Measurements from ENCODE around the gene PCDHA7.
"Not testable (repeated sequence)": the region's sequence is repeated elsewhere in the genome, so short reads cannot be mapped to it uniquely, and the experiment has no call there.

Gene PCDHA7, protein sequence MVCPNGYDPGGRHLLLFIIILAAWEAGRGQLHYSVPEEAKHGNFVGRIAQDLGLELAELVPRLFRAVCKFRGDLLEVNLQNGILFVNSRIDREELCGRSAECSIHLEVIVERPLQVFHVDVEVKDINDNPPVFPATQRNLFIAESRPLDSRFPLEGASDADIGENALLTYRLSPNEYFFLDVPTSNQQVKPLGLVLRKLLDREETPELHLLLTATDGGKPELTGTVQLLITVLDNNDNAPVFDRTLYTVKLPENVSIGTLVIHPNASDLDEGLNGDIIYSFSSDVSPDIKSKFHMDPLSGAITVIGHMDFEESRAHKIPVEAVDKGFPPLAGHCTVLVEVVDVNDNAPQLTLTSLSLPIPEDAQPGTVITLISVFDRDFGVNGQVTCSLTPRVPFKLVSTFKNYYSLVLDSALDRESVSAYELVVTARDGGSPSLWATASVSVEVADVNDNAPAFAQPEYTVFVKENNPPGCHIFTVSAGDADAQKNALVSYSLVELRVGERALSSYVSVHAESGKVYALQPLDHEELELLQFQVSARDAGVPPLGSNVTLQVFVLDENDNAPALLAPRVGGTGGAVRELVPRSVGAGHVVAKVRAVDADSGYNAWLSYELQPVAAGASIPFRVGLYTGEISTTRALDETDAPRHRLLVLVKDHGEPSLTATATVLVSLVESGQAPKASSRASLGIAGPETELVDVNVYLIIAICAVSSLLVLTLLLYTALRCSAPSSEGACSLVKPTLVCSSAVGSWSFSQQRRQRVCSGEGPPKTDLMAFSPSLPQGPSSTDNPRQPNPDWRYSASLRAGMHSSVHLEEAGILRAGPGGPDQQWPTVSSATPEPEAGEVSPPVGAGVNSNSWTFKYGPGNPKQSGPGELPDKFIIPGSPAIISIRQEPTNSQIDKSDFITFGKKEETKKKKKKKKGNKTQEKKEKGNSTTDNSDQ

DNA sequence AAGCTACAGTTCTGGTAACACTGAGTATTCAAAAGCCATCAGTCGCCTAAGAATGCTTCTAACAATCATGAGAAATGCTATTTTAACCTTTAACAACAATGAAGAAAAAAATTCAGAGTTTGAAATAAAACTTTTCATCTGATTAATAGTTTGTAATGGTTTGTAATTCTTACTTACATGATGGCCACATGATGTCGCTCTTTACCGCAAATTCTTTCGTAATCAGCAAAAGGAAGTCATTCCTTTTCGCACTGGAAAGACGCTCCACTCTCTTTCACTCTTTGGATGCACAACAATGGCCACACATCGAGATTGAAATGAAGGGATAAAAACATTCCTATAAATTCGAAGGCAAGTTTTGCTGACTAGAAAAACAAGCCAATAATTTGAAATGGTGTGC, at the start of gene PCDHA7:
Gene PCDHA7 (plus strand): TSS at position 277 of the 400 bp plus-strand sequence. CDS start 115 bp downstream, at position 392.
- H3K9me3 ChIP-seq (ENCODE audit: control insufficient read depth, insufficient read depth, low read length), result no peaks in the 10 kb centered on the region
- no peaks in the 10 kb centered on the region for H3K27me3 ChIP-seq (ENCODE audit: control insufficient read depth, insufficient read depth, low read length)
- H3K36me3 ChIP-seq (ENCODE audit: control insufficient read depth, insufficient read depth, low read length), result peaks cover 4% of the 10 kb centered on the region
- no peak within 1 kb of the TSS for H3K9ac ChIP-seq (ENCODE audit: low read depth, low read length)
- peak within 1 kb of the TSS; percentile 32 for H3K4me3 ChIP-seq (ENCODE audit: low read depth, low read length)
- H3K4me1 ChIP-seq (ENCODE audit: control insufficient read depth, insufficient read depth, low read length), result no peaks in the 10 kb centered on the region

DNA sequence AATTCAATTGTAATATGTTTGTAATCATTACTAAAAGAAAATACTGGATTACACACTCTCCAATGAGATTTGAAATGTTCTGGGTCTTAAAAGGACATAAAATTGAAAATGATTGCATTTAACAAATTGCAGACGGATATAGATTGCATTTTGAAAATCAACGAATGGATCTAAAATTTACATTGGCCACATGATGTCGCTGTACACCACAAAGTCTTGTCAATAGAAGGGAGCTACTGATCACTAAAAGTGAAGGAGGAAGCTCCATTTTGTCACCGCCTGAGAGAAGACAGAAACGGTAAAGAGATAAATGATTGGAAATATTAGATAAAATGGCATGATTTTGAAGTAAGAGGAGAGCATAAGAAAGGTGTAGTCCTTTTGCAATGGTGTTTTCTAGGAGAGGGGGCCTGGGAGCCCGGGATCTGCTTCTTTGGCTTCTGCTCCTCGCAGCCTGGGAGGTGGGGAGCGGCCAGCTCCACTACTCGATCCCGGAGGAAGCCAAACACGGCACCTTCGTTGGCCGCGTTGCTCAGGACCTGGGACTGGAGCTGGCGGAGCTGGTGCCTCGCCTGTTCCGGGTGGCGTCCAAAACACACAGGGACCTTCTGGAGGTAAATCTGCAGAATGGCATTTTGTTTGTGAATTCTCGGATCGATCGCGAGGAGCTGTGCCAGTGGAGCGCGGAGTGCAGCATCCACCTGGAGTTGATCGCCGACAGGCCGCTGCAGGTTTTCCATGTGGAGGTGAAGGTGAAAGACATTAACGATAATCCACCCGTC, 48.0 kb upstream of the PCDHA7 start, which contains the start of gene PCDHA1:
Gene PCDHA1 (plus strand): TSS at position 236 of the 782 bp plus-strand sequence.
- Histone ChIP-seq H3K36me3 (ENCODE audit: control insufficient read depth, insufficient read depth, low read length) (peaks cover 2% of the 10 kb centered on the region), H3K4me3 (ENCODE audit: low read depth, low read length) (no peak within 1 kb of the TSS), H3K27me3 (ENCODE audit: control insufficient read depth, insufficient read depth, low read length) (no peaks in the 10 kb centered on the region), H3K9ac (ENCODE audit: low read depth, low read length) (no peak within 1 kb of the TSS), H3K4me1 (ENCODE audit: control insufficient read depth, insufficient read depth, low read length) (no peaks in the 10 kb centered on the region), H3K9me3 (ENCODE audit: control insufficient read depth, insufficient read depth, low read length) (no peaks in the 10 kb centered on the region)

DNA sequence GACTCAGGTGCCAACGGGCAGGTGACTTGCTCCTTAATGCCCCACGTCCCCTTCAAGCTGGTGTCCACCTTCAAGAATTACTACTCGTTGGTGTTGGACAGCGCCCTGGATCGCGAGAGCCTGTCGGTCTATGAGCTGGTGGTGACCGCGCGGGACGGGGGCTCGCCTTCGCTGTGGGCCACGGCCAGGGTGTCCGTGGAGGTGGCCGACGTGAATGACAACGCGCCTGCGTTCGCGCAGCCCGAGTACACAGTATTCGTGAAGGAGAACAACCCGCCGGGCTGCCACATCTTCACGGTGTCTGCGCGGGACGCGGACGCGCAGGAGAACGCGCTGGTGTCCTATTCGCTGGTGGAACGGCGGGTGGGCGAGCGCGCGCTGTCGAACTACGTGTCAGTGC, 46.6 kb upstream of the PCDHA7 start:
- not testable (repeated sequence) for H3K27me3 ChIP-seq (ENCODE audit: control insufficient read depth, insufficient read depth, low read length); H3K9ac ChIP-seq (ENCODE audit: low read depth, low read length); H3K4me3 ChIP-seq (ENCODE audit: low read depth, low read length); H3K4me1 ChIP-seq (ENCODE audit: control insufficient read depth, insufficient read depth, low read length); H3K36me3 ChIP-seq (ENCODE audit: control insufficient read depth, insufficient read depth, low read length); H3K9me3 ChIP-seq (ENCODE audit: control insufficient read depth, insufficient read depth, low read length)

DNA sequence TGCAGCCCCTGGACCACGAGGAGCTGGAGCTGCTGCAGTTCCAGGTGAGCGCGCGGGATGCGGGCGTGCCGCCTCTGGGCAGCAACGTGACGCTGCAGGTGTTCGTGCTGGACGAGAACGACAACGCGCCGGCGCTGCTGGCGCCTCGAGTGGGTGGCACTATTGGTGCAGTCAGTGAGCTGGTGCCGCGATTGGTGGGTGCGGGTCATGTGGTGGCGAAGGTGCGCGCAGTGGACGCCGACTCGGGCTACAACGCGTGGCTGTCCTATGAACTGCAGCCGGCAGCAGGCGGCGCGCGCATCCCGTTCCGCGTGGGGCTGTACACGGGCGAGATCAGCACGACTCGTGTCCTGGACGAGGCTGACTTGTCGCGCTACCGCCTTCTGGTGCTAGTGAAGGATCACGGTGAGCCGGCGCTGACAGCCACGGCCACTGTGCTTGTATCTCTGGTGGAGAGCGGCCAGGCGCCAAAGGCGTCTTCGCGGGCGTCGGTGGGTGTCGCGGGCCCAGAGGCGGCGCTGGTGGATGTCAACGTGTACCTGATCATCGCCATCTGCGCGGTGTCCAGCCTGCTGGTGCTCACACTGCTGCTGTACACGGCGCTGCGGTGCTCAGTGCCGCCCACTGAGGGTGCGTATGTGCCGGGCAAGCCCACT, 46.1 kb upstream of the PCDHA7 start:
- H3K4me1 ChIP-seq (ENCODE audit: control insufficient read depth, insufficient read depth, low read length); H3K27me3 ChIP-seq (ENCODE audit: control insufficient read depth, insufficient read depth, low read length); H3K9me3 ChIP-seq (ENCODE audit: control insufficient read depth, insufficient read depth, low read length); H3K9ac ChIP-seq (ENCODE audit: low read depth, low read length); H3K36me3 ChIP-seq (ENCODE audit: control insufficient read depth, insufficient read depth, low read length); H3K4me3 ChIP-seq (ENCODE audit: low read depth, low read length): not testable (repeated sequence)

DNA sequence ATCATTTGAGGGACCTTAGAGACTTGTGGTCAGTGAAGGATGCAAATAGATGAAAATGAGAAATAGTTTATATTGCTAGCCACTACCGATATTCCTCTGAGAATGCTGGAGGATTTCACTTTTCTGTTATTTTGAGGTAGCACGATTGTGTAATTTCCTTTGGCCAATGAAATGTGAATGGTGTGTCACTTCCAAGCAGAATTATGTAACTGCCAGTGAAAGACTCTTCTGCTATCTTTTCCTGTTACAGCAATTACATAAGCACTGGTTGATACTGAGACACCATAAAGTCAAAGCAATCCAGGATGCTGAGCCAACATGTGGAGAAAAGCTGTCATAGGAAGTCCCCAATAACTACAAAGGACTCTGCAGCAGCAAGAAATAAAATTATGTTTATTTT, 43.0 kb upstream of the PCDHA7 start:
- Histone ChIP-seq H3K9me3 (ENCODE audit: control insufficient read depth, insufficient read depth, low read length) (no peaks in the 10 kb centered on the region), H3K36me3 (ENCODE audit: control insufficient read depth, insufficient read depth, low read length) (peaks cover 2% of the 10 kb centered on the region), H3K27me3 (ENCODE audit: control insufficient read depth, insufficient read depth, low read length) (no peaks in the 10 kb centered on the region), H3K9ac (ENCODE audit: low read depth, low read length) (no peak overlapping the region), H3K4me1 (ENCODE audit: control insufficient read depth, insufficient read depth, low read length) (no peaks in the 10 kb centered on the region), H3K4me3 (ENCODE audit: low read depth, low read length) (no peak overlapping the region)

DNA sequence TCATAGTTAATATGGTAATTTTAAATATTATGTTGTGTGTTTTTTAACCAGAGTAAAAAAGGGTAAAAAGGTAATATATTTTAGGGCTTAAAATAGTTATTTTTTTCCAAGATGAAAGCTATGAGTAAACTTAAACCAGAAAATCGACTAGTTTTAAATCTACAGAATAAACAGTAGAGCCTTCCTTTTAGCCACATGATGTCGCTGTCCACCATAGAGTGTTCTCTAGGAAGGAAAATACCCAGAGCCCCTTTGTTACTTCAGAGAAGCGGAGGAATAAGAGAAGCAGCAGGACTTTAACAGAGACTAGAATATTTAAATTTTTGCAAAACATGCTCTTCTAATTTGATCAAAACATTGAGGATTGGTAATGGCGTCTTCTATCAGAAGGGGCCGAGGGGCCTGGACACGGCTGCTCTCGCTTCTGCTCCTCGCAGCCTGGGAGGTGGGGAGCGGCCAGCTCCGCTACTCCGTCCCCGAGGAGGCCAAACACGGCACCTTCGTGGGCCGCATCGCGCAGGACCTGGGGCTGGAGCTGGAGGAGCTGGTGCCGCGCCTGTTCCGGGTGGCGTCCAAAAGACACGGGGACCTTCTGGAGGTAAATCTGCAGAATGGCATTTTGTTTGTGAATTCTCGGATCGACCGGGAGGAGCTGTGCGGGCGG, 39.3 kb upstream of the PCDHA7 start, which contains the start of gene PCDHA2:
Gene PCDHA2 (plus strand): TSS at position 258 of the 664 bp plus-strand sequence.
- H3K36me3 ChIP-seq (ENCODE audit: control insufficient read depth, insufficient read depth, low read length), result no peaks in the 10 kb centered on the region
- H3K27me3 ChIP-seq (ENCODE audit: control insufficient read depth, insufficient read depth, low read length), result no peaks in the 10 kb centered on the region
- H3K4me1 ChIP-seq (ENCODE audit: control insufficient read depth, insufficient read depth, low read length), result no peaks in the 10 kb centered on the region
- peak within 1 kb of the TSS; percentile 60 for H3K4me3 ChIP-seq (ENCODE audit: low read depth, low read length)
- no peaks in the 10 kb centered on the region for H3K9me3 ChIP-seq (ENCODE audit: control insufficient read depth, insufficient read depth, low read length)
- no peak within 1 kb of the TSS for H3K9ac ChIP-seq (ENCODE audit: low read depth, low read length)

DNA sequence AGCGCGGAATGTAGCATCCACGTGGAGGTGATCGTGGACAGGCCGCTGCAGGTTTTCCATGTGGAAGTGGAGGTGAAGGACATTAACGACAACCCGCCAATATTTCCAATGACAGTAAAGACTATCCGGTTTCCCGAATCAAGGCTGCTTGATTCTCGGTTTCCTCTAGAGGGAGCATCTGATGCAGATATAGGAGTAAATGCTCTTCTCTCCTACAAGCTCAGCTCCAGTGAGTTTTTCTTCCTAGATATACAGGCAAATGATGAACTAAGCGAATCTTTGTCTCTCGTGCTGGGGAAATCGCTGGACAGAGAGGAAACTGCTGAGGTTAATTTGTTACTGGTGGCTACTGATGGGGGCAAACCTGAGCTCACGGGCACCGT, 38.8 kb upstream of the PCDHA7 start:
- Histone ChIP-seq H3K4me1 (ENCODE audit: control insufficient read depth, insufficient read depth, low read length) (no peaks in the 10 kb centered on the region), H3K4me3 (ENCODE audit: low read depth, low read length) (peak overlapping the region; percentile 60), H3K36me3 (ENCODE audit: control insufficient read depth, insufficient read depth, low read length) (no peaks in the 10 kb centered on the region), H3K9ac (ENCODE audit: low read depth, low read length) (no peak overlapping the region), H3K9me3 (ENCODE audit: control insufficient read depth, insufficient read depth, low read length) (no peaks in the 10 kb centered on the region), H3K27me3 (ENCODE audit: control insufficient read depth, insufficient read depth, low read length) (no peaks in the 10 kb centered on the region)

DNA sequence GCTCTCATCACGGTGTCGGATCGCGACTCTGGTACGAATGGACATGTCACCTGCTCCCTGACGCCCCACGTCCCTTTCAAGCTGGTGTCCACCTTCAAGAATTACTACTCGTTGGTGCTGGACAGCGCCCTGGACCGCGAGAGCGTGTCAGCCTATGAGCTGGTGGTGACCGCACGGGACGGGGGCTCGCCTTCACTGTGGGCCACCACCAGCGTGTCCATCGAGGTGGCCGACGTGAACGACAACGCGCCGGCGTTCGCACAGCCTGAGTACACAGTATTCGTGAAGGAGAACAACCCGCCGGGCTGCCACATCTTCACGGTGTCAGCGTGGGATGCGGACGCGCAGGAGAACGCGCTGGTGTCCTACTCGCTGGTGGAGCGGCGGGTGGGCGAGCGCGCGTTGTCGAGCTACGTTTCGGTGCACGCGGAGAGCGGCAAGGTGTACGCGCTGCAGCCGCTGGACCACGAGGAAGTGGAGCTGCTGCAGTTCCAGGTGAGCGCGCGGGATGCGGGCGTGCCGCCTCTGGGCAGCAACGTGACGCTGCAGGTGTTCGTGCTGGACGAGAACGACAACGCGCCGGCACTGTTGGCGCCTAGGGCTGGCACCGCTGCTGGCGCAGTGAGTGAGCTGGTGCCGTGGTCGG, 37.9 kb upstream of the PCDHA7 start:
- not testable (repeated sequence) for H3K4me1 ChIP-seq (ENCODE audit: control insufficient read depth, insufficient read depth, low read length); H3K9me3 ChIP-seq (ENCODE audit: control insufficient read depth, insufficient read depth, low read length); H3K27me3 ChIP-seq (ENCODE audit: control insufficient read depth, insufficient read depth, low read length); H3K4me3 ChIP-seq (ENCODE audit: low read depth, low read length); H3K9ac ChIP-seq (ENCODE audit: low read depth, low read length); H3K36me3 ChIP-seq (ENCODE audit: control insufficient read depth, insufficient read depth, low read length)

DNA sequence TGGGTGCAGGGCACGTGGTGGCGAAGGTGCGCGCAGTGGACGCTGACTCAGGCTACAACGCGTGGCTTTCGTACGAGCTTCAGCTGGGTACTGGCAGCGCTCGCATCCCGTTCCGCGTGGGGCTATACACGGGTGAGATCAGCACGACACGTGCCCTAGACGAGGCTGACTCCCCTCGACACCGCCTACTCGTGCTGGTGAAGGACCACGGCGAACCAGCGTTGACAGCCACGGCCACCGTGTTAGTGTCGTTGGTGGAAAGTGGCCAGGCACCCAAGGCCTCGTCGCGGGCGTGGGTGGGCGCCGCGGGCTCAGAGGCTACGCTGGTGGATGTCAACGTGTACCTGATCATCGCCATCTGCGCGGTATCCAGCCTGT, 37.4 kb upstream of the PCDHA7 start:
- H3K36me3 ChIP-seq (ENCODE audit: control insufficient read depth, insufficient read depth, low read length), result no peaks in the 10 kb centered on the region
- no peak overlapping the region for H3K9ac ChIP-seq (ENCODE audit: low read depth, low read length)
- H3K4me3 ChIP-seq (ENCODE audit: low read depth, low read length), result no peak overlapping the region
- no peaks in the 10 kb centered on the region for H3K9me3 ChIP-seq (ENCODE audit: control insufficient read depth, insufficient read depth, low read length)
- no peaks in the 10 kb centered on the region for H3K4me1 ChIP-seq (ENCODE audit: control insufficient read depth, insufficient read depth, low read length)
- H3K27me3 ChIP-seq (ENCODE audit: control insufficient read depth, insufficient read depth, low read length), result no peaks in the 10 kb centered on the region

DNA sequence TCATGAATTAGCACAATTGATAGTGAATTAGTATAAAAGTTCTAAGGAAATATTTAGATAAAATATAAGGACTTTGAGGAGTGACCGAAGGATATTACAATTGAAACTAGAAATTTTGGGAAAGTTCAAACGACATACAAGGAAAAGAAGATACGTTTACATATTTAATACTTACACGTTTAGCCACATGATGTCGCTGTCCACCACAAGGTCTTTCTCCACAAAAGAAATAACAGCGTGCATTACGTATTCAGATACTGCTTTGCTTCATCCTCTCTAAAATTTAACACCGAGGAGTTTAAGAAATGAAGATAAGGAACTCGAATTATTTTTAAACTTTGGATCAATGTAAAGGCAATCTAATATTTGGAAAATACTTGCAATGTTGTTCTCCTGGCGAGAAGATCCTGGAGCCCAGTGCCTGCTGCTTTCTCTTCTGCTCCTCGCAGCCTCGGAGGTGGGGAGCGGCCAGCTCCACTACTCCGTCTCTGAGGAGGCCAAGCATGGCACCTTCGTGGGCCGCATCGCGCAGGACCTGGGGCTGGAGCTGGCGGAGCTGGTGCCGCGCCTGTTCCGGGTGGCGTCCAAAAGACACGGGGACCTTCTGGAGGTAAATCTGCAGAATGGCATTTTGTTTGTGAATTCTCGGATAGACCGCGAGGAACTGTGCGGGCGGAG, 33.1 kb upstream of the PCDHA7 start, which contains the start of gene PCDHA3:
Gene PCDHA3 (plus strand): TSS at position 242 of the 678 bp plus-strand sequence.
- no peaks in the 10 kb centered on the region for H3K36me3 ChIP-seq (ENCODE audit: control insufficient read depth, insufficient read depth, low read length)
- H3K9ac ChIP-seq (ENCODE audit: low read depth, low read length), result no peak within 1 kb of the TSS
- no peaks in the 10 kb centered on the region for H3K9me3 ChIP-seq (ENCODE audit: control insufficient read depth, insufficient read depth, low read length)
- no peaks in the 10 kb centered on the region for H3K4me1 ChIP-seq (ENCODE audit: control insufficient read depth, insufficient read depth, low read length)
- H3K27me3 ChIP-seq (ENCODE audit: control insufficient read depth, insufficient read depth, low read length), result no peaks in the 10 kb centered on the region
- no peak within 1 kb of the TSS for H3K4me3 ChIP-seq (ENCODE audit: low read depth, low read length)
